ENCODE results near the gene ARHGEF28. TPM values are rescaled to one million over a fixed set of nuclear protein-coding genes. Genes with fewer than 3 reads are reported as not detected.

The ARHGEF28 gene
- total RNA-seq, 4 donors from 2014 or later: 0.52 to 1.2 (median 0.98) TPM

GRCh38 chr5:73968246-73968645 is 342.2 kb downstream of the ARHGEF28 start:
- ATAC-seq: no peak
- TF ChIP-seq POLR2A (IDR thresholded peaks at IDR 0.05) (no peak), CTCF (IDR thresholded peaks at IDR 0.05 in 4 of 5, conservative IDR thresholded peaks at IDR 0.05 in 1 of 5) (no peak)
- intact Hi-C loops (cut with DNase I; ENCODE audit: low total_unique reads): no loop called here

DNA sequence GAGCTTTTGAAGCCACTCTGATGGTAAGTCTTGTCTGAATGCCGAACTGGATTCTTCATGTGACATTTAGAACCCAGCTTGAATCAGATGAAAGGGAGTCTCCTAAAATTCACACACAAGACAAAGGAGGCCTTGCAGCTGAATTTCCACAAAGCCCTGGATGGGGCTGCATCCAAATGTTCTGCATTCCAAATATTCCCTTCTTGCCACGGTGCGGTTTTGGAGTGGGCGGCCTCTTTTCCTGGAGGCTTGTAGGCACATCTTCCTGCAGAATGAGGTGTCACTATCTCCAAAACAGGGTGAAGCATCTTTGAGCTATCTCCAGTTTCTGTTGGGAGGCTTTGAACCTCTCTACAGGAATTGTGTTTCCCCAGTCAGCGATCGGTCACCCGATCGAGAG is 342.7 kb downstream of the ARHGEF28 start:
- no peaks in the 10 kb centered on the region for H3K4me1 ChIP-seq
- no peak for TF ChIP-seq CTCF (IDR thresholded peaks at IDR 0.05 in 4 of 5, conservative IDR thresholded peaks at IDR 0.05 in 1 of 5)
- TF ChIP-seq POLR2A (IDR thresholded peaks at IDR 0.05): no peak
- in situ Hi-C loops (cut with MboI; ENCODE audit: low sequenced_read_pairs in 4 of 4): no loop called here
- no peak overlapping the region for H3K27ac ChIP-seq
- H3K27me3 ChIP-seq: no peaks in the 10 kb centered on the region
- no peak overlapping the region for H3K4me3 ChIP-seq
- DNase-seq (no peak), ATAC-seq (no peak)
- no peaks in the 10 kb centered on the region for H3K36me3 ChIP-seq
- H3K9me3 ChIP-seq: no peaks in the 10 kb centered on the region
- intact Hi-C loops (cut with DNase I; ENCODE audit: low total_unique reads): no loop called here

More at GRCh38 chr5:73968246-73968645, 342.2 kb downstream of the ARHGEF28 start:
- in situ Hi-C loops (cut with MboI; ENCODE audit: low sequenced_read_pairs in 4 of 4): no loop called here
- H3K9me3 ChIP-seq: no peaks in the 10 kb centered on the region
- DNase-seq: no peak
- no peaks in the 10 kb centered on the region for H3K27me3 ChIP-seq
- H3K4me3 ChIP-seq: no peak overlapping the region
- no peaks in the 10 kb centered on the region for H3K4me1 ChIP-seq
- H3K27ac ChIP-seq: no peak overlapping the region
- no peaks in the 10 kb centered on the region for H3K36me3 ChIP-seq

DNA sequence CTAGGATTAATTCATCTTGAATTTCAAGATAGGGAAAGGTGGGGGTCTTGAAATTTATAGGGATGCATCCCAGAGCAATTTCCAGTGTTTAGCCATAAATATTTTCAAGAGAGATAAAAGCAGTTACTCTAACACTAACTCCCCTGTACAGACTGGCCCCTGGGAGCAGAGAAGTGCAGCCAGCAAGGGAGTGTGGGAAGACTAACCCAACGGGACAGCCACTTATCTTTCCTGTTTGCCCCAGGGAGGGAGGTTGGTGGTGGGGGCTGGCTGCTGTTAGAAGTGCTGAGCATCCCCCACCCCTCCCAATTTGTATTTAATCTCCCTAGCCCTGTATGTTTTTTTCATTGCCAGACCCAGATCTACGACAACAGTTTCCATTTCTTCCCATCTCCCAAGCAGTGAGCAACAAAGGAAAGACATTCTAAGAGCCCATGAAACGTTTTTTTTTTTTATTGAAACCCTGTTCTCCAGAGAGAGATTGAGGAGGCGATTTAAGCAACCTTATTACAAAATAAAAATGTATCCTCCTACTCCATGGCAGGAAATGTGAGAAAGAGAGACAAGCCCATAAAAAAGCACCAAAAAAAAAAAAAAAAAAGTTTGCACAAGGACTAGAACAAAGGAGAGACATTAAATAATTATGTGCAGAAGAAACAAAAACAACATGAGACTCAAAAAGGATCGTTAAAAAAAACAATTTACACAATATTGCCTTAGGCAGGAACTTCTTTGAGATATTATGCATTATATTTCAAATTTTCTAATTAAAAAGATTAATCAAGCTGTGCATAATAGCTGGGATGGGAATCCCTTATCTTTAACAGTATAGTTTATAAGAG is 343.4 kb downstream of the ARHGEF28 start:
- in situ Hi-C loops (cut with MboI; ENCODE audit: low sequenced_read_pairs in 4 of 4) (no loop called here), intact Hi-C loops (cut with DNase I; ENCODE audit: low total_unique reads) (no loop called here)
- Histone ChIP-seq H3K4me1 (no peaks in the 10 kb centered on the region), H3K9me3 (no peaks in the 10 kb centered on the region), H3K4me3 (no peak overlapping the region), H3K36me3 (no peaks in the 10 kb centered on the region), H3K27ac (no peak overlapping the region), H3K27me3 (no peaks in the 10 kb centered on the region)
- ATAC-seq: no peak
- no peak for DNase-seq
- TF ChIP-seq POLR2A (IDR thresholded peaks at IDR 0.05) (no peak), CTCF (IDR thresholded peaks at IDR 0.05 in 4 of 5, conservative IDR thresholded peaks at IDR 0.05 in 1 of 5) (no peak)

GRCh38 chr5:73971326-73971725 is 345.3 kb downstream of the ARHGEF28 start:
- Histone ChIP-seq H3K4me1 (no peaks in the 10 kb centered on the region), H3K4me3 (no peak overlapping the region), H3K27ac (no peak overlapping the region), H3K36me3 (no peaks in the 10 kb centered on the region), H3K9me3 (no peaks in the 10 kb centered on the region), H3K27me3 (no peaks in the 10 kb centered on the region)
- intact Hi-C loops (cut with DNase I; ENCODE audit: low total_unique reads): no loop called here
- DNase-seq: no peak
- ATAC-seq: no peak
- in situ Hi-C loops (cut with MboI; ENCODE audit: low sequenced_read_pairs in 4 of 4): no loop called here
- TF ChIP-seq CTCF (IDR thresholded peaks at IDR 0.05 in 4 of 5, conservative IDR thresholded peaks at IDR 0.05 in 1 of 5) (no peak), POLR2A (IDR thresholded peaks at IDR 0.05) (no peak)
